HepG2 (cell line): Measurements from ENCODE around the gene SF3A2. TPM values are rescaled to one million over a fixed set of nuclear protein-coding genes. Genes with fewer than 3 reads are reported as not detected.

Experiments
- ASH2L ChIP-seq: fragments of 300-600, 200-600 bp; sonication (generic); IDR thresholded peaks from 2 replicates; pipeline ENCODE4 v1.7.0; 2017; ENCODE audit warnings: low read depth, mild to moderate bottlenecking, moderate library complexity, mixed read lengths, low read length; ENCODE audit not compliant: insufficient read length
- CBFB ChIP-seq: sonication (generic); formaldehyde crosslinking; IDR thresholded peaks from 2 replicates; pipeline ENCODE4 v1.4.0; 2020; ENCODE audit warnings: missing genetic modification reagents
- FOXA3 ChIP-seq: IDR thresholded peaks from 2 replicates; pipeline ENCODE4 v1.6.1; 2016; ENCODE audit warnings: missing genetic modification reagents, missing compliant biosample characterization
- GMEB1 ChIP-seq: sonication (generic); formaldehyde crosslinking; IDR thresholded peaks from 2 replicates; pipeline ENCODE4 v1.5.1; 2020; ENCODE audit warnings: missing genetic modification reagents, mild to moderate bottlenecking, borderline replicate concordance
- JARID2 ChIP-seq: sonication (generic); formaldehyde crosslinking; IDR thresholded peaks from 2 replicates; pipeline ENCODE4 v1.8.1; 2023; ENCODE audit warnings: missing genetic modification reagents, inconsistent platforms; ENCODE audit not compliant: insufficient replicate concordance
- KDM4B ChIP-seq: sonication (generic); formaldehyde crosslinking; IDR thresholded peaks from 2 replicates; pipeline ENCODE4 v1.4.0; 2020; ENCODE audit warnings: missing genetic modification reagents
- NR1H2 ChIP-seq: sonication (generic); formaldehyde crosslinking; IDR thresholded peaks from 2 replicates; pipeline ENCODE4 v1.8.1; 2022; ENCODE audit warnings: low read depth, missing genetic modification reagents, borderline replicate concordance
- NR2C2 ChIP-seq: sonication (generic); formaldehyde crosslinking; IDR thresholded peaks from 2 replicates; pipeline ENCODE4 v1.4.0; 2020; ENCODE audit warnings: missing genetic modification reagents, mild to moderate bottlenecking, moderate library complexity, borderline replicate concordance
- PTBP1 ChIP-seq: fragments of 200-400 bp; formaldehyde crosslinking; IDR thresholded peaks from 2 replicates; pipeline ENCODE4 v1.6.1; 2018; ENCODE audit warnings: low read length, low read depth; ENCODE audit not compliant: poor library complexity, severe bottlenecking
- RXRB ChIP-seq: IDR thresholded peaks from 2 replicates; pipeline ENCODE4 v1.6.1; 2016; ENCODE audit warnings: borderline replicate concordance, missing genetic modification reagents, missing compliant biosample characterization
- SIN3A ChIP-seq: IDR thresholded peaks from 2 replicates; pipeline ENCODE4 v1.6.1; 2011; ENCODE audit warnings: low read depth, mild to moderate bottlenecking, control low read depth, low read length, borderline replicate concordance
- SKIL ChIP-seq: sonication (generic); formaldehyde crosslinking; IDR thresholded peaks from 2 replicates; pipeline ENCODE4 v1.8.0; 2022; ENCODE audit warnings: missing genetic modification reagents, mild to moderate bottlenecking, moderate library complexity, borderline replicate concordance
- TP53 ChIP-seq: sonication (generic); formaldehyde crosslinking; conservative IDR thresholded peaks from 2 replicates; pipeline ENCODE4 v1.4.0; 2020; ENCODE audit warnings: missing genetic modification reagents
- ZBTB43 ChIP-seq: sonication (generic); formaldehyde crosslinking; conservative IDR thresholded peaks from 2 replicates; pipeline ENCODE4 v1.4.0; 2020; ENCODE audit warnings: missing genetic modification reagents
- ZFP91 ChIP-seq: sonication (generic); formaldehyde crosslinking; IDR thresholded peaks from 2 replicates; pipeline ENCODE4 v1.9.0; 2022; ENCODE audit warnings: missing genetic modification reagents, mild to moderate bottlenecking, borderline replicate concordance
- ZNF121 ChIP-seq: sonication (generic); formaldehyde crosslinking; IDR thresholded peaks from 2 replicates; pipeline ENCODE4 v1.5.0; 2020; ENCODE audit warnings: mild to moderate bottlenecking, missing genetic modification reagents
- ZNF24 ChIP-seq: fragments of 450-650 bp; IDR thresholded peaks from 2 replicates; pipeline ENCODE4 v1.6.1; 2017; ENCODE audit warnings: antibody characterized with exemption, mild to moderate bottlenecking
- ZNF737 ChIP-seq: sonication (generic); formaldehyde crosslinking; IDR thresholded peaks from 2 replicates; pipeline ENCODE4 v1.5.0; 2020; ENCODE audit warnings: missing genetic modification reagents, mild to moderate bottlenecking, borderline replicate concordance
- polyA plus RNA-seq, 8 experiments: library from polyadenylated mRNA; depleted of rRNA in 3 of 8; stranded (reverse) in 7 of 8; unstranded in 1 of 8; fragments of >200 nt; fragmentation: Illumina TruSeq in 4 of 8; extraction: Trizol in 4 of 8; gene quantifications; 2 replicates each; pipeline versions ENCODE4 v1.2.1 to v1.2.3, GENCODE V29; 2011 to 2016; ENCODE audit warnings: low read depth in 4 of 8, missing spikeins in 1 of 8, mixed read lengths in 1 of 8; ENCODE audit not compliant: insufficient read depth in 1 of 8
- total RNA-seq, 5 experiments: library from RNA; depleted of rRNA; stranded (reverse); fragments of >200 nt; fragmentation: Illumina TruSeq; extraction: Trizol; gene quantifications; 2 replicates each; pipeline ENCODE4 v1.2.3, GENCODE V29; 2016; ENCODE audit warnings: low read depth in 1 of 5
- TF ChIP-seq, protein P1 (sequence below): sonication (generic); formaldehyde crosslinking; IDR thresholded peaks from 2 replicates; pipeline ENCODE4 v1.8.1; 2023; ENCODE audit warnings: mild to moderate bottlenecking, missing genetic modification reagents, borderline replicate concordance
- TF ChIP-seq, protein P2 (sequence below): IDR thresholded peaks from 2 replicates; pipeline ENCODE4 v1.6.1; 2018; ENCODE audit warnings: missing genetic modification reagents, mild to moderate bottlenecking, missing compliant biosample characterization

SF3A2 gene
- total and polyA plus RNA-seq, 2 of the 13 experiments (the other 11 are each of a cell fraction or from before 2014, with no cell fraction given): 8.6 to 8.8 TPM

DNA sequence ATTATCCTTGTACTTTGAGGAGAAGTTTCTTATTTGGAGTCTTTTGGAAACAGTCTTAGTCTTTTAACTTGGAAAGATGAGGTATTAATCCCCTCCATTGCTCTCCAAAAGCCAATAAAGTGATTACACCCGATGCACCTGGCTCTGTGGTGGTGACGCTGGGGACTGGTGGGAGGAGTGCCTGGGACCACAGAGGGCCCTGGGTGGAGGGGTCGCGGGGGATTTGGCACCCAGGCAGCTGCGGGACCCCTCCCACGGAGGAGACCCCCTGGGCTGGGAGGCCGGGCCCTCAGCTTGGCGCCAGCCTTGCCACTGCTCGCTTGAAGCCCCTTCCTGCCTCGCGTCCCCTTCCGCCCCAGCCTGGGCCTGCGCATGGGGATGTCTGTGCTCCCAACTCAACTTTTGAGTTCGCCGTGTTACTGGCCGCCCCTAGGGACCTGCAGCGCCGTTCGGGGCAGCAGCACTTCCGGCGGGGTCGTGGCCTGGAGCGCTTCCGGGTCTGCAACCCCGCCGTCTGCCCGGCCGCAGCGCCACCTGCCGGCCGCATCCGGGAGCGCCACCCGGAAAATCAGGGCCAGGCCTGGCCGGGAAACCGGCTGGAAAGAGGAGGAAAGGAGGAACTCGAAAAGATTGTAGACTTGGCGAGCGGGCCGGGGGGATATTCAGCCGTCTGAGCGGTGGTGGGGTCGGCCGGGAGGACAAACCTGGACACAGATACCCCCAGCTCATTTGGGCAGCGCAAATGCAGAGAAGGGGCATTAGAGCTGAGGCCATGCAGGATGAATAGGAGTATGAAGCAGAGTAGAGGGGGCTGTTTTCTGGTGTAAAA, 36.9 kb downstream of the SF3A2 start (continued):
- TF ChIP-seq ASH2L (peak; percentile 82), KDM4B (CRISPR knock-in tag) (peak; percentile 43; the same call in 1 of the 2 replicates), ZBTB43 (CRISPR knock-in tag) (no peak; the same call in 1 of the 2 replicates), ZNF737 (CRISPR knock-in tag) (no peak), NR2C2 (CRISPR knock-in tag) (peak; percentile 99), RXRB (CRISPR knock-in tag) (peak; percentile 62; the same call in 1 of the 2 replicates), TP53 (CRISPR knock-in tag) (no peak), ZNF121 (peak; percentile 56; the same call in 1 of the 2 replicates), SIN3A (peak; percentile 32; the same call in 1 of the 2 replicates), ZNF24 (no peak), PTBP1 (peak; percentile 88), JARID2 (CRISPR knock-in tag) (peak; percentile 45), GMEB1 (CRISPR knock-in tag) (peak; percentile 79), ZFP91 (CRISPR knock-in tag) (peak; percentile 81; the same call in 1 of the 2 replicates), SKIL (CRISPR knock-in tag) (no peak; the same call in 1 of the 2 replicates), NR1H2 (CRISPR knock-in tag) (no peak), FOXA3 (CRISPR knock-in tag) (peak; percentile 49), CBFB (peak; percentile 88)
- TF ChIP-seq, protein P1, sequence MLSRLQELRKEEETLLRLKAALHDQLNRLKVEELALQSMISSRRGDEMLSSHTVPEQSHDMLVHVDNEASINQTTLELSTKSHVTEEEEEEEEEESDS (CRISPR knock-in tag): no peak
- TF ChIP-seq, protein P2, sequence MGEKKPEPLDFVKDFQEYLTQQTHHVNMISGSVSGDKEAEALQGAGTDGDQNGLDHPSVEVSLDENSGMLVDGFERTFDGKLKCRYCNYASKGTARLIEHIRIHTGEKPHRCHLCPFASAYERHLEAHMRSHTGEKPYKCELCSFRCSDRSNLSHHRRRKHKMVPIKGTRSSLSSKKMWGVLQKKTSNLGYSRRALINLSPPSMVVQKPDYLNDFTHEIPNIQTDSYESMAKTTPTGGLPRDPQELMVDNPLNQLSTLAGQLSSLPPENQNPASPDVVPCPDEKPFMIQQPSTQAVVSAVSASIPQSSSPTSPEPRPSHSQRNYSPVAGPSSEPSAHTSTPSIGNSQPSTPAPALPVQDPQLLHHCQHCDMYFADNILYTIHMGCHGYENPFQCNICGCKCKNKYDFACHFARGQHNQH (CRISPR knock-in tag): peak; percentile 68; the same call in 1 of the 2 replicates
